Activated gamma-delta T cell (primary cell): Measurements from ENCODE around the gene RAB44.
"Not testable (repeated sequence)": the region's sequence is repeated elsewhere in the genome, so short reads cannot be mapped to it uniquely, and the experiment has no call there.

Experiments used
- DNase-seq: peaks from one replicate; lab custom pipeline; 2025; lab: John Stamatoyannopoulos, UW

The RAB44 gene

DNA sequence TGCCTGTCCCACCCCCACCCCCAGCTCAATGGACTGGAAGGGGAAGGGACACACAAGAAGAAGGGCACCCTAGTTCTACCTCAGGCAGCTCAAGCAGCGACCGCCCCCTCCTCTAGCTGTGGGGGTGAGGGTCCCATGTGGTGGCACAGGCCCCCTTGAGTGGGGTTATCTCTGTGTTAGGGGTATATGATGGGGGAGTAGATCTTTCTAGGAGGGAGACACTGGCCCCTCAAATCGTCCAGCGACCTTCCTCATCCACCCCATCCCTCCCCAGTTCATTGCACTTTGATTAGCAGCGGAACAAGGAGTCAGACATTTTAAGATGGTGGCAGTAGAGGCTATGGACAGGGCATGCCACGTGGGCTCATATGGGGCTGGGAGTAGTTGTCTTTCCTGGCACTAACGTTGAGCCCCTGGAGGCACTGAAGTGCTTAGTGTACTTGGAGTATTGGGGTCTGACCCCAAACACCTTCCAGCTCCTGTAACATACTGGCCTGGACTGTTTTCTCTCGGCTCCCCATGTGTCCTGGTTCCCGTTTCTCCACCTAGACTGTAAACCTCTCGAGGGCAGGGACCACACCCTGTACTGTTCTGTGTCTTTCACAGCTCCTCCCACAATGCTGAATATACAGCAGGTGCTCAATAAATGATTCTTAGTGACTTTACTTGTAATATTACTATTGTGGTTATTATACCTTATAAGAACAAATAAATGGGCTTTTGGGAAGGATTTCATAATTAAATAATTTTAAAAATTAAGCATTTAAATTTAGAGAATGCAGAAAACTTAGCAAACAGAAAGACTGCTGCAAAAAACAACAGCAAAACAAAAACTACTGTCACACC lies 10.7 kb upstream of the RAB44 start:
- no peak for DNase-seq

DNA sequence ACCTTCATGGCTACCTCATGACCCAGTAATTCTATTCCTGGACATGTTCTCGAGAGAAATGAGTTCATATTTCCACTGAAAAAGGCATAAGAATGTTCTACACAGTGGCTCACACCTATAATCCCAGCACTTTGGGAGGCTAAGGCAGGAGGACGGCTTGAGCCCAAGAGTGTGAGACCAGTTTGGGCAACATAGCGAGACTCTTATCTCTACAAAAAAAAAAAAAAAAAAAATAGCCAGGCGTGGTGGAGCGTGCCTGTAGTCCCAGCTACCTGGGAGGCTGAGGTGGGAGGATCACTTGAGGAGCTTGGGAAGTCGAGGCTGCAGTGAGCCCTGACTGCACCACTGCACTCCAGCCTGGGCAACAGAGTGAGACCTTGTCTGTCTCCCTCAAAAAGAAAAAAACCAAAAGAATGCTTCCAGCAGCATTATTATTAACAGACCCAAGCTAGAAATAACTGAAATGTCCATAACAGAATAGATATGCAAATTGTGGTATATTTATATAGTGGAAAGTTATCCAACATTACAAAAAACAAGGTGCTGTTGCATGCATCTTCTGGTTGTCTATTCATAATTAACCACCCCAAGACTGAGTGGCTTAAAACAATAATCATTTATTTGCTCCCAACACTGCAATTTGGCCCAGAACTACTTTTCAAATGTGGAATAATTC lies 9.4 kb upstream of the RAB44 start:
- no peak for DNase-seq

GRCh38 chr6:36688739-36689075 lies 8.9 kb upstream of the RAB44 start:
- DNase-seq, result no peak

DNA sequence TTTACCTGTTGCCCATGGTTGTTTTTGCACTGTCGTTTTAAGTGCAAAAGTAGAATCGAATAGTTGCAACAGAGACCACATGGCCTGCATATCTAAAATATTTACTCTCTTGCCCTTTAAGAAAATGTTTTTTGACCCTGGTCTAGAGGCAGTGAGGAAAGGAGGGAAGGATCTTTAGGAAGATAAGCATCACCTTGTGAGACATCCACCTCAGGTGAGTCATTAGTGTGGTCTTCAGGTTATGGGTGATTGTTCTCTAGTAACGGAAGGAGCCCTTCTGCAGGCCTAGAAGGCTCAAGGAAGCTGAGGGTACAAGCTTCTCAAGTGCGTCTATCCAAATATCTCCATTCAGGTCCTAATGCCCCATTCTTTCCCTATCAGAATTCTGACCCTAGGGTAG lies 6.6 kb upstream of the RAB44 start:
- no peak for DNase-seq

GRCh38 chr6:36691612-36692011 lies 6.0 kb upstream of the RAB44 start:
- no peak for DNase-seq

DNA sequence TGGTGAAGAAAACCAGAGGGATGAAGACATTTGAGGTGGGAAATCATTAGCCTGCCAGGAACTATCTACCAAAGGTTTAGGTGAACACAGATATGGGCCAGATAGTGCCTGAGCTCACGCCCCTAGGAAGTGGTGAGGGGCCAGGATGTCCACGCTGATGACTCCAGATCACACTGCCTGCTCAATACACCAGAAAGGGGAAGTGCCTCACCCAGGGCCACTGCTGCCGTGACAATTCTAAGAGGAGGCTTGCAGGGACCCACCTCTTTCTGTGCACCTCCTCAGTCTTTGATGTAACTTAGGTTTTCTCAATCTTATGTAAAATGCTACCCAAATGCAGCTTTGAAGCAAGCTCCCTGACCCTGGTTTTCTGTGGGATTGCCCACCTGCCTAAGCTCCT lies 5.4 kb upstream of the RAB44 start:
- DNase-seq, result no peak

- DNase-seq, result no peak
These were observed 4.5 kb upstream of the RAB44 start for GRCh38 chr6:36692861-36693702.

DNA sequence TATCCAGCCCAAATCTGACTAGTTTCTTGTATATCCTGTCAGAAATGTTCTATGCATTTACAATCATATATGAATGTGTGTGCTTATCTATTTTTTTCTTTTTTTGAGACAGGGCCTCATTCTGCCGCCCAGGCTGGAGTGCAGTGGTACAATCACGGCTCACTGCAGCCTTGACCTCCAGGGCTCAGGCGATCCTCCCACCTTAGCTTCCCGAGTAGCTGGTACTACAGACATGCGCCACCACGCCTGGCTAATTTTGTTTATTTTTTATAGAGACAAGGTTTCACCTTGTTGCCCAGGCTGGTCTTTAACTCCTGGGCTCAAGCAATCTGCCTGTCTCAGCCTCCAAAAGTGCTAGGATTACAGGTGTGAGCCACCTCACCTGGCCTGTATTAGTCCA lies 3.0 kb upstream of the RAB44 start:
- DNase-seq, result no peak

- DNase-seq, result no peak
These were observed 2.2 kb upstream of the RAB44 start for GRCh38 chr6:36695414-36695813.

- no peak for DNase-seq
These were observed 570 bp downstream of the RAB44 start for GRCh38 chr6:36698196-36698595.

GRCh38 chr6:36698871-36699271 lies 1.2 kb downstream of the RAB44 start:
- no peak for DNase-seq

GRCh38 chr6:36699348-36699747 lies 1.7 kb downstream of the RAB44 start:
- DNase-seq, result no peak

GRCh38 chr6:36700071-36700812 lies 2.6 kb downstream of the RAB44 start:
- DNase-seq, result no peak

- no peak for DNase-seq
These were observed 3.2 kb downstream of the RAB44 start for GRCh38 chr6:36700831-36701230.

DNA sequence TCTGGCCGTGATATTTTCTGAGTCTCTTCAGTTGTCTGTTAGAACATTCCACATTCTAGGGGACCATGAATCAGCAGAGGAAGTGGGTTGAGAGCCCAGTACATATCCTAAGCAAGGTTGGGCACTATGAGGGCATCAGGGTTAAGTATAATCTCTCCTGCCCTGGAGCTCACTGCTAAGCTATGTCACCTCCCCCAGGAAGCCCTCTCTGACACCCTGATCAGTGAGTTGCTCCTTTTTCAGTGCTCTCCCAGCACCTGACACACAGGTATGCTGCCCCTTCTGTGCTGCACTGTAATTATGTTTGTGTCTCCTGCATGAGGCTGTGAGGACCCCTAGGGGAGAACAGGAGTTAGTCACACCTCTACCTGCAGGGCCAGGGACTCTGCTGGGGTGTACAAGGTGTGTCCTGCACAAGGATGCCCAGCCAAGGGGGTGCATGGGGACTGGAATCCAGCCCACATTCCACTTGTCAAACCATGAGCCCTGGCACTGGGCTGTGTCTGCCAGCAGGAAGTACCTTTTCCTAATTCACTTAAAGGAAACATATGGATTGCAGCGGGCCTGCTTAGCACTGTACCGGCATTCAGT lies 3.9 kb downstream of the RAB44 start:
- DNase-seq, result no peak

DNA sequence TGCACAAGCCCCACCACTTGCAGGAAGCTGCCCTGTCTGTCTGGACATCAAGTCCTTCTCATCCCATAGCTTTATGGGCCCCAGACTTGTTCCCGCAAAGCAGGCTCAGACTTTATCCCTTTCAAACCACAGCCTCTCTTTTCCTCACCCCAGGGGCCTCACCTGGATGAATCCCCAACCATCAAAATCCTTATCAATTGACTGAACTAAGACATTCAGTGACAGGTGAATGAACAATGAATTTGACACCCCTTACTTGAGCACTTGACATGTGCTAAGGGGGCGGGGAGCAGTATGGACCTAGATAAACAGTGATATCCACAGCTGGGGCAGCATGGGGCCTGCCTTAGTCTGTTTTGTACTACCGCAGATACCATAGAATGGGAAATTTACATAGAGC lies 5.0 kb downstream of the RAB44 start:
- DNase-seq, result no peak

DNA sequence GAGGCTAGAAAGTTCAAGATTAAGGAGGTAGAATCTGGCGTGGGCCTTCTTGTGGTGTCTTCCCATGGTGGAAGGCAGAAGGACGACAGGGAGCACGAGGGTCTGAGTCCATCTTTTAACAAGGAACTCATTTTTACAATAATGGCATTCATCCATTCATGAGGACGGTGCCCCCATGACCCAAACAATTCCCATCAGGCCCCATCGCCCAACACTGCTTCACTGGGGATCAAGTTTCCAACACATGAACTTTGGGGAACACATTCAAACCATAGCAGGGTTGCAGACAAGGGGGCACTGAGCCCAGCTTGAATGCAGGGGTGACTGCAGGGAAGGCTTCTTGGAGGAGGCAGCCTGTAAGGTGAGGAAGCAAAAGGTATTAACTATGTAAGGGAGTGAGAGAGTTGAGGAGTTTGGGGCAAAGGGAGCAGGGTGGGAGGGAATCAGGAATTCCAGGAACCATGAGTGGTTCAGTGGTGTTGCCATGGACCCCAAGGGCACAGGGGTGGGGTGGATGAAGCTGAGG lies 5.5 kb downstream of the RAB44 start:
- DNase-seq, result no peak

- no peak for DNase-seq
These were observed 6.4 kb downstream of the RAB44 start for GRCh38 chr6:36703982-36704381.

- not testable (repeated sequence) for DNase-seq
These were observed 7.4 kb downstream of the RAB44 start for GRCh38 chr6:36704961-36705577.

- DNase-seq, result no peak
These were observed 8.7 kb downstream of the RAB44 start for GRCh38 chr6:36706339-36706738.

DNA sequence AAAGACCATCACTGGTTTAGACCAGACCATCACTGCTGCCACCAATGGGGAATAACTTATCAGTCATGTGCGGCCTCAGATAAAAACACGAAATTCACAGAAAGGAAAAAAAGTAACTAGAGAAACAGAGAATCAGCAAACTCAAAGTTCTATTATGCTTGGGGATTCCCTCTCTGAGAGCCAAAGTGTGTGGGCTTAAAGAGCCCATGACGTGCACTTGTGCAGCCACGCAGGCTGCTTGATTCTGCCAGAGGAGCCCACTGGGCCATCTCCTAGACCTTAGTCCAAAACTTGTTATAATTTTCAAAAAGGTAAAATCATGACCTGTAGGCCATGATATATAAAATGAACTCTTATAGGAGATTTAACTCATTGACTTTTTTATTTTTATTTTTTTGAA lies 15.2 kb downstream of the RAB44 start:
- no peak for DNase-seq
